Activated naive CD4-positive, alpha-beta T cell treated with anti-CD3 and anti-CD28 coated beads, Interleukin-2, amount 50 U/mL, for 24 hours (primary cell): ENCODE measurements around the gene BCCIP.

Experiments
- H3K27ac Mint-ChIP-seq: one replicate; pipeline ENCODE4 v1.8.0; 2021; ENCODE audit warnings: mild to moderate bottlenecking, mixed read lengths
- H3K27me3 Mint-ChIP-seq: one replicate; pipeline ENCODE4 v1.8.0; 2021; ENCODE audit warnings: mixed read lengths
- H3K36me3 Mint-ChIP-seq: one replicate; pipeline ENCODE4 v1.8.0; 2021; ENCODE audit warnings: mixed read lengths
- H3K4me1 Mint-ChIP-seq: one replicate; pipeline ENCODE4 v1.8.0; 2021; ENCODE audit warnings: mixed read lengths
- H3K4me3 Mint-ChIP-seq: one replicate; pipeline ENCODE4 v1.8.0; 2021; ENCODE audit warnings: mild to moderate bottlenecking, mixed read lengths
- H3K9me3 Mint-ChIP-seq: one replicate; pipeline ENCODE4 v1.8.0; 2021; ENCODE audit warnings: mixed read lengths

Gene BCCIP

GRCh38 chr10:125792342-125793300, 30.7 kb upstream of the BCCIP start:
- Mint-ChIP-seq H3K27me3 (no peaks in the 10 kb centered on the region), H3K36me3 (no peaks in the 10 kb centered on the region), H3K4me3 (no peak overlapping the region), H3K9me3 (no peaks in the 10 kb centered on the region), H3K4me1 (peaks cover 11% of the 10 kb centered on the region), H3K27ac (no peak overlapping the region)

DNA sequence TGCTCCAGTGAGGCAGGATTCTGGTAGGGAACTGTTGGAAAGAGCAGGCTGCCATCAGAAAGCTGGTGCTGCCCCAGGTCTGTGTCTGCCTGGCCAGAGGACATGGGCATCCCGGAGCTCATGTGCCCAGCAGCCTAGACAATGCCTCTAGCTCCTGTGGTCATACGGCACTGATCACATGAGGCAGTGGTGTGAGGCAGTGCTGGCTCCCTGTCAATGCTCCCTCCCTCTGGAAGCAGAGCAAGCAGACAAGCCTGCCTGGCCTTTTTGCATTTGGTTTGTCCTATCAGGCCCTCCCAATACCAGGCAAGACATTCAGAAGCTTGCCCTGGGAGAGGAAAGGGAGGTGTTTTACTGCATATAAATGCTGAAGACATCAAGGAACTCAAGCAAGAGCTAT, 28.2 kb upstream of the BCCIP start:
- Mint-ChIP-seq H3K36me3 (peaks cover 1% of the 10 kb centered on the region), H3K27me3 (no peaks in the 10 kb centered on the region)

GRCh38 chr10:125795637-125796190, 27.6 kb upstream of the BCCIP start:
- Mint-ChIP-seq H3K4me1 (no peaks in the 10 kb centered on the region), H3K27me3 (no peaks in the 10 kb centered on the region), H3K9me3 (no peaks in the 10 kb centered on the region), H3K4me3 (no peak overlapping the region), H3K27ac (no peak overlapping the region), H3K36me3 (peaks cover 1% of the 10 kb centered on the region)

More for the DNA sequence above, 28.2 kb upstream of the BCCIP start:
- no peaks in the 10 kb centered on the region for H3K4me1 Mint-ChIP-seq
- no peak overlapping the region for H3K27ac Mint-ChIP-seq
- H3K4me3 Mint-ChIP-seq: no peak overlapping the region
- H3K9me3 Mint-ChIP-seq: no peaks in the 10 kb centered on the region

DNA sequence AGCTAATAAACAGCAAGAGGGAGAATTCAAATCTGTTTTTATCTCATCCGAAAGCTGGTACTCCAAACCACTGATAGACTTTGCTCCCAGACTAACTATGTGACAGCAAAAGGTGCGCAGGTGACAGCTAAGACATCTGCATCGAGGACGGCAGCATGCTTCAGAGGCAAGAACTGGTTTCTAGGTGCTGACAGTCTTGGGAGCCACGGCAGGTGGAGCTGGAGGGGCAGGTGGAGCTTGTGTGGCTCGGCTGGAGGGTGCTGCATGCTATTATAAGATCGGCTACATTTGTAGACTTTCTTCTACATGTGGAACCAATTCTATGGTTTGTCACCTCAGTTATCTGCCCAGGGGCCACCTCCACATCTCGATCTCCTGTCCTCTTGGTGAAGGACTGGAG, 25.9 kb upstream of the BCCIP start:
- H3K36me3 Mint-ChIP-seq: peaks cover 1% of the 10 kb centered on the region
- no peak overlapping the region for H3K4me3 Mint-ChIP-seq
- H3K27me3 Mint-ChIP-seq: no peaks in the 10 kb centered on the region
- H3K4me1 Mint-ChIP-seq: no peaks in the 10 kb centered on the region
- no peaks in the 10 kb centered on the region for H3K9me3 Mint-ChIP-seq
- peak overlapping the region; percentile 2 for H3K27ac Mint-ChIP-seq

DNA sequence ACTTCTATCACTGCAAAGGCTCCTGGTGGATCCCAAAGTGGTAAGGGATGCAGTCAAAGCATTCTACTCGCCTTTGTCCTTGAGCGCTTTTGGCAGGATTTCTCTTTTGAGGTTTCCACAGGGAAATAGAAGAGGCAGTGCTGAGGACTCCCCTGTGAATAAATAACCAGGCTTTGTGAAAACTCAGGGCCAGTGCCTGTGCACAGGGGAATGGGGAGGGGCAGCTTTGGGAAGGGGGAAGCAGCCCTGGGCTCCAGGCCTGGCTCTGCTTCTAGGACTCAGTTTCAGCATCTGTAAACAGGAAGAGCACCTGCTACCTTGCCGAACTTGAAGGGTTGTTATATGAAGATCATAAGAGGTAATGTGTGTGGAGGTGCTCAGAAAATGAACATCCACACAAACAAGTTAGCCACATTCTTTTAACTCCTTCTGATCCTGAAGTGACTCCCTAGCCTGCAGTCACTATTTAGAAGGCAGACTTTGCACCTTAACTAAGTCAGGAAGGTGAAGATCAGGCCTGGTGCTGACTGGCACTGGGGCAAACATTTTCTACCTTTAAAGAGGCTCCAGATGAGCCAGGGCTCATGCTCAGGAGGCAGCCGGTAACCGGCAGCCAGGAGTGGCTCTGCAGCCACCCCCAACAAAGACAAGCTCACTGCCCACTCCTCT, 25.2 kb upstream of the BCCIP start:
- Mint-ChIP-seq H3K4me3 (no peak overlapping the region), H3K27me3 (no peaks in the 10 kb centered on the region), H3K9me3 (no peaks in the 10 kb centered on the region), H3K36me3 (peaks cover 1% of the 10 kb centered on the region), H3K4me1 (no peaks in the 10 kb centered on the region), H3K27ac (no peak overlapping the region)

GRCh38 chr10:125799451-125800182, 23.7 kb upstream of the BCCIP start:
- Mint-ChIP-seq H3K4me1 (no peaks in the 10 kb centered on the region), H3K9me3 (no peaks in the 10 kb centered on the region), H3K4me3 (no peak overlapping the region), H3K36me3 (peaks cover 4% of the 10 kb centered on the region), H3K27ac (no peak overlapping the region), H3K27me3 (no peaks in the 10 kb centered on the region)

DNA sequence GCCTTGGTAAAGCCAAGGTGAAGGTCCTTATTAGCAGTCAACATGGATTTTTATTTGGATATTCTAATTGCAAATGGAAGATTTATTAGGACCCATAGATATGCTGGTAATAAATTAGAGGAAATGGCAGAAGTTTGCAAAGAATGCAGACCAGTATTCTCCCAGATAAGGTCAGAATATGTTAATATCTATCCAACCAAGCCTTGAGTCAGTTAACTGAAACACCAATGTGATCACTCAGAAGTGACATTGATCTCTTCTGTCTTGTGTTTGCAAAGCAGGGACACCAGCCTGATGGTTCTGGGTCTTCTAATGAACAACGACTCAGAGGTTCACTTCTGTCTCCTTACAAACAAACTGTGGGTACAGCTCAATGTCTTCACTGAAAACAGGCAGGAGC, 21.8 kb upstream of the BCCIP start:
- Mint-ChIP-seq H3K4me3 (no peak overlapping the region), H3K27ac (no peak overlapping the region), H3K36me3 (peaks cover 4% of the 10 kb centered on the region), H3K27me3 (no peaks in the 10 kb centered on the region), H3K4me1 (no peaks in the 10 kb centered on the region), H3K9me3 (no peaks in the 10 kb centered on the region)

GRCh38 chr10:125802131-125802530, 21.2 kb upstream of the BCCIP start:
- no peaks in the 10 kb centered on the region for H3K27me3 Mint-ChIP-seq
- H3K4me1 Mint-ChIP-seq: no peaks in the 10 kb centered on the region
- peaks cover 4% of the 10 kb centered on the region for H3K36me3 Mint-ChIP-seq
- H3K27ac Mint-ChIP-seq: no peak overlapping the region
- no peaks in the 10 kb centered on the region for H3K9me3 Mint-ChIP-seq
- H3K4me3 Mint-ChIP-seq: no peak overlapping the region

DNA sequence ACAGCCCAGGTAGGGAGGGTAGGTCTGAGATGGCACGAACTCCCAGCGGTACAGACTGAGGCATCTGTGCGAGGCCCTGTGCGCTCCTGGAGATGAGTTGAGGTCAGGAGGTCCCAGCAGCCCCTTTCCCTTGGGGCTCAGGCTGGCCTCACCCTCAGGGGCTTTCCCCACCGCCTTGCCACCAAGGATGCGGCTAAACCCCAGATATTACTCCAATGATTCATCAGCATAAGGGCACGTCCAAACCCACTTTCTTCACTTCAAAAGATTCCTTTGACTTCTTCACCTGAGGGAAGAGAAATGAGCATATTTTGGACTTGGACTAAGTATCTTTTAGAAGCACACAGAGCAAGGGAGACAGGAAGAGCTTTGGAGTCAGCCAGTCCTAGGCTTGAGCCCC, 20.6 kb upstream of the BCCIP start:
- no peaks in the 10 kb centered on the region for H3K27me3 Mint-ChIP-seq
- peaks cover 4% of the 10 kb centered on the region for H3K36me3 Mint-ChIP-seq
- H3K9me3 Mint-ChIP-seq: no peaks in the 10 kb centered on the region
- H3K4me1 Mint-ChIP-seq: no peaks in the 10 kb centered on the region
- no peak overlapping the region for H3K27ac Mint-ChIP-seq
- no peak overlapping the region for H3K4me3 Mint-ChIP-seq

DNA sequence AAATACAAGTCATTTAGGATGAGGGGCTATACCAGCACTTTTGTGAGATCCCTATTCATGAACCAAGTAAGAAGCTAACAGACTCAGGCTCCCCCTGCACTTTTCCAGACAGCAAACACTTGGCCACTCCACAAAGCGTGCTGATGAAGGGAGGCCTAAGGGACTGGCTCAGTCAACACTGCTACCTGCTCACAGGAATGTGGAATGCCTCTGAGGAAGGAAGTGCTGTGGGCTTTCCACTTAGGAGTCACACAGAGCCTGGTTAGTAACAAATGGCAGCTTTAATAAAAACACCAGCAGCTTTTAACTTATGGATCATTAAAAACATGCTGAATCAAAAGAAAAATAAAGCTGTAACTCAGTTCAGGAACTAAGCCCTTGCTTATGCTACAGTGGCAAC, 15.3 kb upstream of the BCCIP start:
- Mint-ChIP-seq H3K36me3 (peaks cover 5% of the 10 kb centered on the region), H3K27ac (no peak overlapping the region), H3K4me3 (no peak overlapping the region)

DNA sequence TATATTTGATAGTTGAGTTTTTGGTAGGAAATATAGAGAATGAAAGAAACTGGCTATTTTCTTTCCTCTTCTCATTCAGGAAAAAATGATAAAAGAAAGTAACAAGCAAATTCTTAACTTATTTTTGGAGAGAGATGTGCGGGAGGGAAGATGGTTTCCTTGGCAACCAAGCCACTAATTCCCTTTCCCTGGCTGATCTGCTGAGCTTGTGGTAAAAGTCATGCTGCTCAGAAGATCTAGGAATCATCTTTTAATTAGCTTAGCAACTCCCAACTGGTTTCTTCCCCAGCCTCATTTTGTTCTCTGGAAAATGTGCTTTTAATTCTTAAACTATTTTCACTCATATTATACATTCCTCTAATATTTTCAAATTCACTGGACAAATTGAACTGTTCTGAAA, 12.1 kb upstream of the BCCIP start:
- Mint-ChIP-seq H3K4me1 (no peaks in the 10 kb centered on the region), H3K27ac (no peak overlapping the region), H3K9me3 (no peaks in the 10 kb centered on the region), H3K27me3 (no peaks in the 10 kb centered on the region), H3K4me3 (no peak overlapping the region), H3K36me3 (peaks cover 7% of the 10 kb centered on the region)

More for the DNA sequence above, 15.3 kb upstream of the BCCIP start:
- Mint-ChIP-seq H3K27me3 (no peaks in the 10 kb centered on the region), H3K4me1 (no peaks in the 10 kb centered on the region), H3K9me3 (no peaks in the 10 kb centered on the region)

GRCh38 chr10:125812128-125812750, 11.1 kb upstream of the BCCIP start:
- no peak overlapping the region for H3K27ac Mint-ChIP-seq
- H3K27me3 Mint-ChIP-seq: no peaks in the 10 kb centered on the region
- no peaks in the 10 kb centered on the region for H3K9me3 Mint-ChIP-seq
- no peaks in the 10 kb centered on the region for H3K4me1 Mint-ChIP-seq
- peaks cover 7% of the 10 kb centered on the region for H3K36me3 Mint-ChIP-seq
- no peak overlapping the region for H3K4me3 Mint-ChIP-seq

DNA sequence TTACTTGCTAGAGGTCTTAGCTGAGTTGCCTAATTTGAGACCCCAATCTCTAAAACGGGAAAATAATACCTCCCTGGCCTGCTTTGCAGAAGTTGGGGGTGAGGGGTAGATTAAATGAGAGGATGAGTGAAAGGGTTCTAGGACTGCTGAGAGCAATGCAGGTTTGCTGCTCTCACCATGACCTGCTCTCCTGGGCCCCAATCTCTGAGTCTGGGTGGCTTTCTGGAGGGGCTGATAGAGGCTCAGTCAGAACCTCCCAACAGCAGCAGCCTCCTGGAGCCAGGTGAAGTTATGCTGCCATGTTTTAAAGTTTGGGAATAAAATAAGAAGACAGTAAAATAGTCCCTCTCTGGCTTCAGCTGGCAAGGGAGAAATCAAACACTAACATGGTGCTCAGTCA, 7.6 kb upstream of the BCCIP start:
- Mint-ChIP-seq H3K36me3 (peaks cover 6% of the 10 kb centered on the region), H3K4me1 (no peaks in the 10 kb centered on the region), H3K9me3 (no peaks in the 10 kb centered on the region), H3K27ac (no peak overlapping the region), H3K4me3 (no peak overlapping the region), H3K27me3 (no peaks in the 10 kb centered on the region)

GRCh38 chr10:125816548-125816947, 6.8 kb upstream of the BCCIP start:
- no peak overlapping the region for H3K27ac Mint-ChIP-seq
- H3K36me3 Mint-ChIP-seq: peaks cover 5% of the 10 kb centered on the region
- no peaks in the 10 kb centered on the region for H3K9me3 Mint-ChIP-seq
- no peaks in the 10 kb centered on the region for H3K4me1 Mint-ChIP-seq
- no peak overlapping the region for H3K4me3 Mint-ChIP-seq
- H3K27me3 Mint-ChIP-seq: no peaks in the 10 kb centered on the region

DNA sequence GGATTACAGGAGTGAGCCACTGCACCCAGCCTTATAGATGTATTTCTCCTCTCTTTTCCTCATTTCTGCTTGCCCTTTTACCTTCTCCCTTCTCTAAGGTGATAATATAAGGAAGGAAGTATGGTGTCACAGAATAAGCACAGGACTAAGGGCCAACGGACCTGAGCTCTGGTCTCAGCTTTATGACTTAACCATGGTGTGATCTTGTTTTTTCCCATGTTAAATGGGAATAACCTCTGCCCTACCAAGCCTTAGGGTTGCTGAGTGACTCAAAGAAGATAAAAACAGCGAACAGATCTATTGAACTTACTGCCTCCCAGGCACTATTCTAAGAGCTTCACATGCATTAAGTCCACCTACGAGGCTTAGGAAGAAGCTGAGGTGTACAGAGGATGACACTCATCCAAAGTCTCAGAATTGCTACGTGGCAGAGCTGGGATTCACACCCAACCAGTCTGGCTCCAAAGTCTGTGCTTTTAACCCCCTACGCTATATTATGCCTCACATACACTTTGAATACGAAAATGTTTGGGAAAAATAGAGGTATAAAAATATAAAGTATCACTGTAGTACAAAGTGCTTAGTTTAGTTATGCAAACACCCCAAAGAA, 5.9 kb upstream of the BCCIP start:
- H3K27me3 Mint-ChIP-seq: no peaks in the 10 kb centered on the region
- no peaks in the 10 kb centered on the region for H3K9me3 Mint-ChIP-seq
- H3K4me1 Mint-ChIP-seq: no peaks in the 10 kb centered on the region
- no peak overlapping the region for H3K27ac Mint-ChIP-seq
- H3K4me3 Mint-ChIP-seq: no peak overlapping the region
- peaks cover 4% of the 10 kb centered on the region for H3K36me3 Mint-ChIP-seq
